VCaP (cell line): Measurements from ENCODE around the gene NRXN3.

Experiments
- H3K27ac ChIP-seq: fragments of 450-650 bp; 2 replicates; pipeline ENCODE4 v1.5.1; 2017
- CTCF ChIP-seq: fragments of 450-650 bp; conservative IDR thresholded peaks from 2 replicates; pipeline ENCODE4 v1.5.1; 2017; ENCODE audit warnings: mild to moderate bottlenecking, moderate library complexity

The NRXN3 gene

GRCh38 chr14:79424462-79424861, 1254.3 kb downstream of the NRXN3 start:
- no peak for TF ChIP-seq CTCF

GRCh38 chr14:79426103-79426755, 1256.1 kb downstream of the NRXN3 start:
- peak overlapping the region; percentile 59 for H3K27ac ChIP-seq
- TF ChIP-seq CTCF, result no peak

More at GRCh38 chr14:79424462-79424861, 1254.3 kb downstream of the NRXN3 start:
- no peak overlapping the region for H3K27ac ChIP-seq

GRCh38 chr14:79432640-79433039, 1262.5 kb downstream of the NRXN3 start:
- TF ChIP-seq CTCF, result no peak
- no peak overlapping the region for H3K27ac ChIP-seq

- TF ChIP-seq CTCF, result no peak
- no peak overlapping the region for H3K27ac ChIP-seq
Observed at GRCh38 chr14:79436335-79436734, 1266.2 kb downstream of the NRXN3 start.

GRCh38 chr14:79437951-79438350, 1267.8 kb downstream of the NRXN3 start:
- no peak for TF ChIP-seq CTCF
- H3K27ac ChIP-seq, result no peak overlapping the region

- H3K27ac ChIP-seq, result no peak overlapping the region
- TF ChIP-seq CTCF, result no peak
Observed at GRCh38 chr14:79438696-79439342, 1268.6 kb downstream of the NRXN3 start.

- no peak overlapping the region for H3K27ac ChIP-seq
- TF ChIP-seq CTCF, result no peak
Observed at GRCh38 chr14:79442786-79443185, 1272.6 kb downstream of the NRXN3 start.
